ENCODE measurements around the gene PDE9A. TPM values are rescaled to one million over a fixed set of nuclear protein-coding genes. Genes with fewer than 3 reads are reported as not detected.

PDE9A gene
- total RNA-seq, 1 donor: not detected

- no peak for TF ChIP-seq CTCF (IDR thresholded peaks at IDR 0.05; ENCODE audit: insufficient read depth, low read length)
- no peak overlapping the region for H3K4me3 ChIP-seq (ENCODE audit: low read depth, low read length)
- DNase-seq (ENCODE audit: low read depth): no peak
Measured at GRCh38 chr21:42703965-42704364, 50.5 kb downstream of the PDE9A start.

GRCh38 chr21:42704861-42705260, 51.4 kb downstream of the PDE9A start:
- TF ChIP-seq CTCF (IDR thresholded peaks at IDR 0.05; ENCODE audit: insufficient read depth, low read length): no peak

GRCh38 chr21:42705346-42705745, 51.9 kb downstream of the PDE9A start:
- no peak overlapping the region for H3K4me3 ChIP-seq (ENCODE audit: low read depth, low read length)
- no peak for DNase-seq (ENCODE audit: low read depth)
- no peak for TF ChIP-seq CTCF (IDR thresholded peaks at IDR 0.05; ENCODE audit: insufficient read depth, low read length)

More at GRCh38 chr21:42704861-42705260, 51.4 kb downstream of the PDE9A start:
- no peak overlapping the region for H3K4me3 ChIP-seq (ENCODE audit: low read depth, low read length)
- DNase-seq (ENCODE audit: low read depth): no peak

GRCh38 chr21:42705746-42706374, 52.4 kb downstream of the PDE9A start:
- DNase-seq (ENCODE audit: low read depth): no peak
- H3K4me3 ChIP-seq (ENCODE audit: low read depth, low read length): no peak overlapping the region
- TF ChIP-seq CTCF (IDR thresholded peaks at IDR 0.05; ENCODE audit: insufficient read depth, low read length): no peak

- TF ChIP-seq CTCF (IDR thresholded peaks at IDR 0.05; ENCODE audit: insufficient read depth, low read length): no peak
- no peak for DNase-seq (ENCODE audit: low read depth)
- H3K4me3 ChIP-seq (ENCODE audit: low read depth, low read length): no peak overlapping the region
Measured at GRCh38 chr21:42706765-42707164, 53.3 kb downstream of the PDE9A start.

GRCh38 chr21:42707207-42707830, 53.9 kb downstream of the PDE9A start:
- no peak for TF ChIP-seq CTCF (IDR thresholded peaks at IDR 0.05; ENCODE audit: insufficient read depth, low read length)
- DNase-seq (ENCODE audit: low read depth): no peak
- H3K4me3 ChIP-seq (ENCODE audit: low read depth, low read length): no peak overlapping the region
